ENCODE results near the gene NAT14.
"Not testable (repeated sequence)": the region's sequence is repeated elsewhere in the genome, so short reads cannot be mapped to it uniquely, and the experiment has no call there.

The NAT14 gene, protein sequence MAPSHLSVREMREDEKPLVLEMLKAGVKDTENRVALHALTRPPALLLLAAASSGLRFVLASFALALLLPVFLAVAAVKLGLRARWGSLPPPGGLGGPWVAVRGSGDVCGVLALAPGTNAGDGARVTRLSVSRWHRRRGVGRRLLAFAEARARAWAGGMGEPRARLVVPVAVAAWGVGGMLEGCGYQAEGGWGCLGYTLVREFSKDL

DNA sequence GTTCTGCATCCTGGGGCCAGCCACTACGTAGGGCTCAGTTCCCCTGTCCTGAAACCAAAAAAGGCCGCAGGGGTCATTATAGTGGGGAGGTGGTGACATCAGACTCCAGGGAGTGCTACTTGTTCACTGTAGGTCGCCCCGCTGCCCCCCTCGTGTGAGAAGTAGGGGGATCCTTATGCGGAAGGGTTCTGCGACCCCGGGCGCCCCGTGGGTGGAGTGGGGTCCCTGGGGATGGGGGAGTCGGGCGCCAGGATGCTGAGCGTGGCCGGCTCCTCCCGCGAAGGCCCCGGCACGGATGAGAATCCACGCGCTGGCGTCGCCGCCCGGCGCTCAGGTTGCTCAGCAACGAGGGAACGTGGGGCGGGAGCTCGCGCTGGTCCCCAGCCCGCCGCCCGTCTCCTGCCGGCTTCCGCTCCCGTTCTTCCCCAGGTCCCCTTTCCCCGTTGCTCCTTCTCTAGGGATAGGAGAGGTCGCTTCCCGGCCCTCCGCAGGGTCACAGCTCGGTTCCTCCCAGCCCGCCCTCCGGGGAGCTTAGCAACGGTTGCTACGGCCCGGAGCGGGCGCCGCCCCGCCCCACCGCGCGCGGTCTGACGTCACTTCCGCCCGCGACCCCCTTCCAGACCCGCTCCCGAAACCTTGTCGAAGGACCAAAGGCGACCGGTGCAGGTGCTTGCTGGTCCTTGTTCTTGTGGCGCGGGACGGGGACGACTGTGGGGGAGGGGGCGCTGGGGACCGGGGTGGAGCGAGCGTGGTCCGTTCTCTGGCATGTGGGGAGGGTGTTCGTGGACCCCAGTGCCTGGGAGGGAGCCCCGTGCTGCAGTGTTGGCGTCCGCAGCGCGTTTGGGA, at the start of gene NAT14:
TSS of gene NAT14 (plus strand) at position 596 of the 846 bp plus-strand sequence. CDS start 521 bp downstream, outside the sequence.
- peak; percentile 44 to 61 for DNase-seq

GRCh38 chr19:55436847-55437246, 48.1 kb upstream of the NAT14 start:
- no peak for DNase-seq

DNA sequence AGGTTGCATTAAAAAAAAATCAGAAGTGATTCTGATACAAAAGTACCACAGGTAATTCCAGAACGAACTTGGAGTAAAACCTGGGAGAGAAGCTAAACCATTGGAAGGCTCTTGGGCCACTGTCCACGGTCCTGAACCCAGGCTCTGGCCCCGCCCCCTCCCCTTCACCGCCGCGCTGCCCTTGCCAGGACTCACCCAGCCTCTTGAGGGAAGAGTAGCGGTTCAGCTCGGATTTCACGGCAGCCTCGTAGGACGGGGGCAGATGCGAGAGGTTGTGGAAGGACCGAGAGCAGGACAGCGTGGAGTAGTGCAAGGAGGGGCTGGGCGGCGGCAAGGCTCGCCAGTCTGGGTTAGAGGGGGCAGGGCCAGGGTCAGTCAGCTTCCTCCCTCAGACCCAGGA, 47.6 kb upstream of the NAT14 start:
- DNase-seq = peak; percentile 32 to 58

DNA sequence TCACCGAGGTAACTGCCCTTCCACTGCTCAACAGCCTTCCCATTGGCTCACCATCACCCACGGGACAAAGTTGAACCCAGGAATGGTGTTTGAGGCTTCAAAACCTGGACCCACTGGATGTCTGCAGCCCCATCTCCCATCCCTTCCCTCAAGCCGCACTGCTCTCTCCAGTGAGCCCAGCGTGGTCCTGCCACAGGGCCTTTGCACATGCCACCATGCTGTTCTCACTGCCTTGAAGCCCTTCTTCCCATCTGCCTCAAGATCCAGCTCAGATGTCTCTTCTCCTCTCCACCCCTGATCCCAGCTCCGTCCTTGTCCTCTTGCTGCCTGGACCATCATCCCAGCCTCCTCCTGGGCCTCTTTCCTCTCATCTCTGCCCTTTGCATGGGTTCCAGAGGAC, 45.9 kb upstream of the NAT14 start:
- no peak for DNase-seq

- no peak for DNase-seq
Observed at GRCh38 chr19:55440411-55441105, 44.4 kb upstream of the NAT14 start.

- DNase-seq = no peak
Observed at GRCh38 chr19:55441319-55441691, 43.7 kb upstream of the NAT14 start.

DNA sequence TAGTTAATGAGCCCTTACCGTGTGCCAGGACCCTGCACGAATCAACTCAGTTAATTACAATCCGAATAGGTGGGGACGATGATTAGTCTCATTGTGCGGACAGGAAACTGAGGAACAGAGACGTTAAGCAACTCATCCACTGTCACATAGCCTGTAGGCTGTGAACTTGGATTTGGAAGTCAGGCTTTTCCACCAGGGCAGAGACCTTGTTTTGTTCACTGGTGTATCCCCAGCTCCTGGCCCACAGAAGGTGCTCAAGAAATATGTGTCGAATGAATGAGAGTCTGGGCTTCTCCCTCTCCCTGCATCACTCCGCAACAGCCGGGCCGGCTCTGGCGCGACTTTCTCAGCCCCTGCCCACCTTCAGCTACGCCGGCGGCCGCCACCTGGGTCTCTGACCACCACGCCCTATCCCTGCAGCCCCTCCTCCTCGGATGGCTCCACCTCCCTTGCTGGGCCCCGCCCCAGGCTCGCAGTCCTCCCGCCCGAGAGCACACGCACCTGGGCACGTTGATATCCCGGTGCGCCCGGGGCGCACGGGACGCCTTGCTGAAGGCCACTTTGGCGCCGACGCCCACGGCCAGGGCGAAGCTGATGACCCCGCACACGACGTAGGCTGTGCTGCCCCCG, 43.2 kb upstream of the NAT14 start:
- DNase-seq = no peak

DNA sequence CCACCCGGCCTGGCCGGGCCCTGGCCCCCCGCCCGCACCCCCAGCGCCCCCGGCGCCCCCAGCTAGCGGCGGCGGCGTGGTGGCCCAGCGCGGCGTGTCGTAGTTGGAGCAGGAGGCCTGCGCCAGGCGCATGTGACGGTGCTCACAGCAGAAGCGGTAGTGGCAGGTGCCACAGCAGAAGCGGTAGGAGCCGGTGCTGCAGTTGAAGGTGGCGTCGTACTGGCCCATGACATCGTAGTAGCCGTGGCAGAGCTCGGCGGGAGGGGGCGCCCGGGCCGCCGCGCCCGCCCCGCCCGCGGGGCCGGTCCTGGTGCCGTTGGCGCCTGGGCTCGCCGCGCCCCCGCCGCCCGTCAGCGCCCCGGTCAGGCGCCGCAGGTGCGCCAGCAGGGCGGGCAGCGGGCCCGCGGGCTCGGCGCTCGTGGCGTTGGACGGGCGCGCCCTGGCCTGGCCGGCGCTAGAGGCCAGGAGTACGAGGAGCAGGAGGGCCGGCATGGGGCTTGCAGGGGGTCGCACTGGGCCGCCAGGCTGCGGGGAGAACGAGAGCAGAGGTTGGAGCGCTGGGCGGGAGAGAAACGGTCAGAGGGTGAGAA, 42.5 kb upstream of the NAT14 start:
- DNase-seq = peak in 1 of 2 experiments; percentile 7

GRCh38 chr19:55443045-55443823, 41.8 kb upstream of the NAT14 start, which contains the start of gene SHISA7:
TSS of gene SHISA7 (minus strand) at chr19:55443300. CDS start at chr19:55442863, 437 bp downstream.
- DNase-seq = no peak

GRCh38 chr19:55443824-55444480, 41.0 kb upstream of the NAT14 start:
- DNase-seq = no peak

DNA sequence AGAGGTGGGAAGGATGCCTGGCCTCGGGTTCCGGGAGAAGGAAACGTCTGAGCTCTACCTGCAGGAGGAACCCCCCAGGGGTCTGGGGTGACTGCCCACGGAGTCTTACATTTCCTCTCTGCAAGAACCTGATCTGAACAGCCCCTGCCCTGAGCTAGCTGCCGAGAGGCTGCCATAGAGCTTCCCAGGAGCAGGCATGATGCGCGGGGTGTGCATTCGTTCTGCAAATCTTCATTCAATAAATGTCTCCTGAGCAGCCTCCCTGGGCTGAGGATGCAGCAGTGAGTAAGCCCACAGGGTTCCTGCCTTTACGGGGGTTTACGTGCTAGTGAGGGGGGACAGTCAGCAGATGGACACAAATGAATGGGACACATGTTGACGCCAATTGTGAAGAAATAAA, 40.3 kb upstream of the NAT14 start:
- no peak for DNase-seq

- no peak for DNase-seq
Observed at GRCh38 chr19:55446060-55446459, 38.9 kb upstream of the NAT14 start.

GRCh38 chr19:55447421-55448174, 37.4 kb upstream of the NAT14 start:
- DNase-seq = peak; percentile 20 to 31

GRCh38 chr19:55448175-55448490, 36.9 kb upstream of the NAT14 start:
- not testable (repeated sequence) for DNase-seq

DNA sequence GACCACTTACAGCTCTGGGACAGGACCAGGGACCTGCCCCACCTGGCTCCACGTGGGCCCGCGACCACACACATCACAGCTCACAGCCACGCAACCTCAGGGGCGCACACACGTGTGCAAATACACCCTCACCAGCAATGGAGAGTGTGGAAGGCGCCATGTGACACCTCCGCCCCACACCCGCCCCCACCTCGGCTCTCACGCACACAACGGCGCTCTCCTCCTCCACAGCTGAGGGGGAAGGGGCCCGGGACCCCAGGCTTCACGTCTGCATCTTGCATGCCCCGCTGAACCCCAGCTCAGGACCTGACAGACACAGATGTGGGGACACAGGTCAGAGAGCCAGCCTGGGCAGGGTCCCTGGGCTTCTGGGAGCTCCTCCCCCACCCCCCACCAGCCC, 35.5 kb upstream of the NAT14 start:
- no peak for DNase-seq

- DNase-seq = no peak
Observed at GRCh38 chr19:55451163-55451964, 33.6 kb upstream of the NAT14 start.

DNA sequence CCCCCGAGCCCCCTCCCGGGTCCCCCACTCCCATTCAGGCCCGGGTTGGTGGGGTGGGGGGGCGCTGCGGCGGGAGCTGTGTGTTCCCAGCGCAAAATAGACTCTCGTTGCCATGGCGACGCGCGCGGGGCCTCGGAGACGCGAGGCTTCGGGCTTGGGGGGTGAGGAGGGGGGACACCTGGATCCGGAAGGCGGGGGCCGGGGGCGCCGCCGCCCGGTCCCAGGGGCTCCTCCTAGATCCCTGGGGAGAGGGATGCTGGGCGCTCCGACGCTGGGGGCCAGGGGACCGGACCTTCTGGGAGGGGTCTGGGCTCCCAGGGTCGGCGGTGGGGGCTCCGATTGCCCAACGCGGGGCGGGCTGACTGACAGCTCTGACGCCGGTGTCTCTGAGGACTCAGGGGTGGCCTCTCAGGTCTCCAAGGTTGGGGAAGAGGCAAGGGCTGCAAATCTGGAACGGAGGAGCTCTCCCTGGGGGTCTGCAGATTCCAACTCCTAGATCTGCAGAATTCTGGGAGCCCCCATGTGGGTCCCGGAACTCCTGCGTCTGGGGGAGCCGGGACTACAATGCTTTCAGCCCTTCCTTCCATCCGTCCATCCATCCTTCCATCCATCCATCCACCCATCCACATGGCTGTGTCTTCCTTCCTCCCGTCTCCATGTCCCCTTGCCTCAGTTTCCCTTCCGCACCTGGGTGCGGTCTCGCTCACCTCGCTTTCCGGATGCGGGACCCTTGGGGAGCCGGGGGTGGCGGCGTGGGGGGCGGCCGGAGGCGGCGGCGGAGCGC, 32.8 kb upstream of the NAT14 start:
- DNase-seq = no peak

DNA sequence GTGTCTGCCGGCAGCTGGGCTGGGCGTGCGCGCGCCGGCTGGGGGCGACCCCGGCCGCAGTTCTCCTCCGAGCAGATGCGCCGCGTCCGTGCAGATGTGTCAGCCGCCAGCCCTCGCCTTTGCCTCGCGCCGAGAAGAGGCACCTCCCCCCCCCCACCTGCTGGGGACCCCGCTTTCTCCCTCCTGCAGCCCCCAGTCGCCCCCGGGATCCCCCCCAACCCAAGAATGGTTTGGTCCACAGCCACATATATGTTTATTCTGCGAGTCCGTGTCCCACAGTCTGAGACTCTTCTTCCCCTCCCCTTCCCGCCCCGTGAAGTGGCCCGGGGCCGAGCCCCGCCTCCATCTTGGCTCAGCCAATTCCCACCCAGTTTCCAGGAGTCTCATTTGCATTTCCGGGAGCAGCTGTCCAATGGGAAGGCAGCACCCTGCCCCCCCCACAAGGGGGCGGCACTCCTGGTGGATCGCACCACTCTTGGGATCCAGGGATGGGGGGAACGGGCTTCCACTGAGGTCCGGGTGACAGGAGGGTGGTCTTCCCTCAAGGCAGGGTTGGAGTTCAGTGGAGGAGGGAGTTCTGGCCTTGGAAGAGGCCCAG, 32.1 kb upstream of the NAT14 start:
- peak; percentile 70 to 85 for DNase-seq

Measured in SHP77 (cell line).